ENCODE data around the gene METTL8.

The METTL8 gene

GRCh38 chr2:171289991-171290390 lies 143.8 kb downstream of the METTL8 start:
- no peaks in the 10 kb centered on the region for H3K27me3 ChIP-seq (ENCODE audit: insufficient read depth, insufficient read length)
- no peak for DNase-seq (ENCODE audit: low read depth, low spot score)
- H3K4me3 ChIP-seq (ENCODE audit: insufficient read length, low read depth) = no peak overlapping the region

GRCh38 chr2:171289316-171289715 lies 144.5 kb downstream of the METTL8 start:
- TF ChIP-seq SUZ12 (IDR thresholded peaks at IDR 0.05; ENCODE audit: extremely low read depth, insufficient read depth, insufficient read length) (no peak), YY1 (IDR thresholded peaks at IDR 0.05; ENCODE audit: insufficient read depth, insufficient read length) (no peak), ZNF274 (IDR thresholded peaks at IDR 0.05; ENCODE audit: low read depth, low read length) (no peak)
- Histone ChIP-seq H3K4me1 (ENCODE audit: insufficient read depth, insufficient read length) (peaks cover 2% of the 10 kb centered on the region), H3K4me3 (ENCODE audit: insufficient read length, low read depth) (no peak overlapping the region), H3K9me3 (ENCODE audit: insufficient read depth, low read length) (no peaks in the 10 kb centered on the region), H3K27me3 (ENCODE audit: insufficient read depth, insufficient read length) (no peaks in the 10 kb centered on the region), H3K36me3 (ENCODE audit: insufficient read depth, insufficient read length, low read length) (no peaks in the 10 kb centered on the region), H3K9ac (ENCODE audit: insufficient read length, low read depth) (no peak overlapping the region)
- no peak for DNase-seq (ENCODE audit: low read depth, low spot score)

More at GRCh38 chr2:171289991-171290390, 143.8 kb downstream of the METTL8 start:
- TF ChIP-seq YY1 (IDR thresholded peaks at IDR 0.05; ENCODE audit: insufficient read depth, insufficient read length) = no peak
- TF ChIP-seq SUZ12 (IDR thresholded peaks at IDR 0.05; ENCODE audit: extremely low read depth, insufficient read depth, insufficient read length) = no peak
- no peak for TF ChIP-seq ZNF274 (IDR thresholded peaks at IDR 0.05; ENCODE audit: low read depth, low read length)
- H3K9me3 ChIP-seq (ENCODE audit: insufficient read depth, low read length) = no peaks in the 10 kb centered on the region
- peaks cover 2% of the 10 kb centered on the region for H3K4me1 ChIP-seq (ENCODE audit: insufficient read depth, insufficient read length)
- H3K36me3 ChIP-seq (ENCODE audit: insufficient read depth, insufficient read length, low read length) = no peaks in the 10 kb centered on the region
- H3K9ac ChIP-seq (ENCODE audit: insufficient read length, low read depth) = no peak overlapping the region

- TF ChIP-seq SUZ12 (IDR thresholded peaks at IDR 0.05; ENCODE audit: extremely low read depth, insufficient read depth, insufficient read length) (no peak), ZNF274 (IDR thresholded peaks at IDR 0.05; ENCODE audit: low read depth, low read length) (no peak)
- Histone ChIP-seq H3K36me3 (ENCODE audit: insufficient read depth, insufficient read length, low read length) (no peaks in the 10 kb centered on the region), H3K4me3 (ENCODE audit: insufficient read length, low read depth) (no peak overlapping the region), H3K4me1 (ENCODE audit: insufficient read depth, insufficient read length) (peaks cover 2% of the 10 kb centered on the region), H3K9me3 (ENCODE audit: insufficient read depth, low read length) (no peaks in the 10 kb centered on the region), H3K9ac (ENCODE audit: insufficient read length, low read depth) (no peak overlapping the region), H3K27me3 (ENCODE audit: insufficient read depth, insufficient read length) (no peaks in the 10 kb centered on the region)
- DNase-seq (ENCODE audit: low read depth, low spot score) = no peak
Observed at GRCh38 chr2:171287611-171288010, 146.2 kb downstream of the METTL8 start.

- Histone ChIP-seq H3K9ac (ENCODE audit: insufficient read length, low read depth) (no peak overlapping the region), H3K36me3 (ENCODE audit: insufficient read depth, insufficient read length, low read length) (no peaks in the 10 kb centered on the region), H3K27me3 (ENCODE audit: insufficient read depth, insufficient read length) (no peaks in the 10 kb centered on the region), H3K4me3 (ENCODE audit: insufficient read length, low read depth) (no peak overlapping the region), H3K9me3 (ENCODE audit: insufficient read depth, low read length) (no peaks in the 10 kb centered on the region), H3K4me1 (ENCODE audit: insufficient read depth, insufficient read length) (peaks cover 2% of the 10 kb centered on the region)
- no peak for TF ChIP-seq YY1 (IDR thresholded peaks at IDR 0.05; ENCODE audit: insufficient read depth, insufficient read length)
- no peak for TF ChIP-seq SUZ12 (IDR thresholded peaks at IDR 0.05; ENCODE audit: extremely low read depth, insufficient read depth, insufficient read length)
- no peak for TF ChIP-seq ZNF274 (IDR thresholded peaks at IDR 0.05; ENCODE audit: low read depth, low read length)
- DNase-seq (ENCODE audit: low read depth, low spot score) = no peak
Observed at GRCh38 chr2:171287036-171287571, 146.7 kb downstream of the METTL8 start.

- 0 out of 2 replicates have a peak, but pooled peaks cover 3% of the 10 kb centered on the region for H3K9me3 ChIP-seq (ENCODE audit: insufficient read depth, low read length)
- no peak for DNase-seq (ENCODE audit: low read depth, low spot score)
- no peak overlapping the region for H3K9ac ChIP-seq (ENCODE audit: insufficient read length, low read depth)
- H3K27me3 ChIP-seq (ENCODE audit: insufficient read depth, insufficient read length) = no peaks in the 10 kb centered on the region
- no peak overlapping the region for H3K4me3 ChIP-seq (ENCODE audit: insufficient read length, low read depth)
- H3K36me3 ChIP-seq (ENCODE audit: insufficient read depth, insufficient read length, low read length) = no peaks in the 10 kb centered on the region
- H3K4me1 ChIP-seq (ENCODE audit: insufficient read depth, insufficient read length) = no peaks in the 10 kb centered on the region
- TF ChIP-seq SUZ12 (IDR thresholded peaks at IDR 0.05; ENCODE audit: extremely low read depth, insufficient read depth, insufficient read length) (no peak), ZNF274 (IDR thresholded peaks at IDR 0.05; ENCODE audit: low read depth, low read length) (no peak), YY1 (IDR thresholded peaks at IDR 0.05; ENCODE audit: insufficient read depth, insufficient read length) (no peak)
Observed at GRCh38 chr2:171281110-171281509, 152.7 kb downstream of the METTL8 start.

GRCh38 chr2:171279983-171280790 lies 153.6 kb downstream of the METTL8 start:
- Histone ChIP-seq H3K27me3 (ENCODE audit: insufficient read depth, insufficient read length) (no peaks in the 10 kb centered on the region), H3K36me3 (ENCODE audit: insufficient read depth, insufficient read length, low read length) (no peaks in the 10 kb centered on the region), H3K9ac (ENCODE audit: insufficient read length, low read depth) (no peak overlapping the region), H3K9me3 (ENCODE audit: insufficient read depth, low read length) (0 out of 2 replicates have a peak, but pooled peaks cover 3% of the 10 kb centered on the region), H3K4me1 (ENCODE audit: insufficient read depth, insufficient read length) (no peaks in the 10 kb centered on the region), H3K4me3 (ENCODE audit: insufficient read length, low read depth) (no peak overlapping the region)
- DNase-seq (ENCODE audit: low read depth, low spot score) = no peak
- TF ChIP-seq SUZ12 (IDR thresholded peaks at IDR 0.05; ENCODE audit: extremely low read depth, insufficient read depth, insufficient read length) (no peak), YY1 (IDR thresholded peaks at IDR 0.05; ENCODE audit: insufficient read depth, insufficient read length) (no peak), ZNF274 (IDR thresholded peaks at IDR 0.05; ENCODE audit: low read depth, low read length) (no peak)

GRCh38 chr2:171274757-171275156 lies 159.0 kb downstream of the METTL8 start:
- Histone ChIP-seq H3K4me1 (ENCODE audit: insufficient read depth, insufficient read length) (no peaks in the 10 kb centered on the region), H3K9me3 (ENCODE audit: insufficient read depth, low read length) (0 out of 2 replicates have a peak, but pooled peaks cover 3% of the 10 kb centered on the region), H3K36me3 (ENCODE audit: insufficient read depth, insufficient read length, low read length) (no peaks in the 10 kb centered on the region), H3K27me3 (ENCODE audit: insufficient read depth, insufficient read length) (no peaks in the 10 kb centered on the region), H3K4me3 (ENCODE audit: insufficient read length, low read depth) (no peak overlapping the region), H3K9ac (ENCODE audit: insufficient read length, low read depth) (no peak overlapping the region)
- TF ChIP-seq YY1 (IDR thresholded peaks at IDR 0.05; ENCODE audit: insufficient read depth, insufficient read length) = no peak
- TF ChIP-seq SUZ12 (IDR thresholded peaks at IDR 0.05; ENCODE audit: extremely low read depth, insufficient read depth, insufficient read length) = no peak
- no peak for TF ChIP-seq ZNF274 (IDR thresholded peaks at IDR 0.05; ENCODE audit: low read depth, low read length)
- no peak for DNase-seq (ENCODE audit: low read depth, low spot score)

All from NT2/D1 (cell line).